ENCODE data around the gene ADD3.

ADD3 gene

DNA sequence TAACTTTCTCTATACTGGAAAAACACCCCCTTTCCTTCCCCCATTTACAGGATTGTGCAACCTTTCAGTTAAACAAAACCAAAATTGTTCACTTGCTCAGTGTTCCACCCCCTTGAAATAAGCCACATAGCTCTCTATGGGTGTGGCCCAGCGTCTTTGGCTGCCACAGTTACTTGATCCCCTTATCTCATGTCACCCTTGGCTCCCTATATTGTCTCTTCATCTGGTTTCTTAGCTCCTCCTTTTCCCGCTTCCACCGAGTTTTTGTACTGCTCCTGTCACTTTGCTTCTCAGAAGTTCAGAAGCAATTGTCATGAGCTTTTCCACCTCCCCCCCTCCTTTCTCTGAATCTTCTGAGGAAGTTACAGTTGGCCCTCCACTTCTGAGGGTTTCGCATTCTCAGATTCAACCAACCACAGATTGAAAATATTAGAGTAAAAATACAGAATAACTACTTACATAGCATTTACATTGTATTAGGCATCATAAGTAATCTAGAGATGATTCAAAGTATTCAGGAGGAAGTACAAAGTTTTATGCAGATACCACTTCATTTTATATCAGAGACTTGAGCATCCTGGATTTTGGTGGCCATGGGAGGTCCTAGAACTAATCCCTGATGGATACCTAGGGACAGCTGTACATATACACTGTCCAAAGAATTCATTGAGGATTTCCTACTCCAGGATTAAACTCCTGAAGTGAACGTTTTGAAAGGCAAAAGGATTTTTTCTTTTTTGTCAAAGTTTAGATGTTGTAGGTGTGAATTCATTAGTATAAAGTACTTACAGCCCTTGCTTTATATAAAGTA lies 60.4 kb downstream of the ADD3 start:
- peak; percentile 12 for DNase-seq (ENCODE audit: low read depth)

GRCh38 chr10:110068780-110069179 lies 61.0 kb downstream of the ADD3 start:
- DNase-seq (ENCODE audit: low read depth), result no peak

- DNase-seq (ENCODE audit: low read depth), result no peak
These were observed 61.8 kb downstream of the ADD3 start for GRCh38 chr10:110069502-110069982.

DNA sequence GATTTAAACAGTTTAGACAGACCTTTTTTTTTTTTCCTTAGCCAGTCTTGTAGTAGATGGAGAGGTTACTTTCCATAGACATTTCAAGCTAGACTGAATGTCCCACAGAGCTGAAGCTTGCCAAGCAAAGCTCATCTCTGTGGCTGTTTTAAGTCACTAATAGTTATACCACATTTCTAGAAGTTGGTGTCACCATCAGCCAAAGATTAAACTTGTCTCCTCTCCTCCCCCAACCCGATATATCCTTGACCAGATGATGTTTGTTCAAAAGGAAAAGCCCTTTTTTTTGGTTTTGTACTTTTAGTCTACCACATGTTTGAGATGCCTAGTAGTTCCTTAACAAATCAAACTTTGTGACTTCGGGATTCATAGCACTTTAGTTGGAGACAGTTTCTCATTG lies 66.1 kb downstream of the ADD3 start:
- DNase-seq (ENCODE audit: low read depth), result no peak

- no peak for DNase-seq (ENCODE audit: low read depth)
These were observed 66.5 kb downstream of the ADD3 start for GRCh38 chr10:110074298-110074697.

DNA sequence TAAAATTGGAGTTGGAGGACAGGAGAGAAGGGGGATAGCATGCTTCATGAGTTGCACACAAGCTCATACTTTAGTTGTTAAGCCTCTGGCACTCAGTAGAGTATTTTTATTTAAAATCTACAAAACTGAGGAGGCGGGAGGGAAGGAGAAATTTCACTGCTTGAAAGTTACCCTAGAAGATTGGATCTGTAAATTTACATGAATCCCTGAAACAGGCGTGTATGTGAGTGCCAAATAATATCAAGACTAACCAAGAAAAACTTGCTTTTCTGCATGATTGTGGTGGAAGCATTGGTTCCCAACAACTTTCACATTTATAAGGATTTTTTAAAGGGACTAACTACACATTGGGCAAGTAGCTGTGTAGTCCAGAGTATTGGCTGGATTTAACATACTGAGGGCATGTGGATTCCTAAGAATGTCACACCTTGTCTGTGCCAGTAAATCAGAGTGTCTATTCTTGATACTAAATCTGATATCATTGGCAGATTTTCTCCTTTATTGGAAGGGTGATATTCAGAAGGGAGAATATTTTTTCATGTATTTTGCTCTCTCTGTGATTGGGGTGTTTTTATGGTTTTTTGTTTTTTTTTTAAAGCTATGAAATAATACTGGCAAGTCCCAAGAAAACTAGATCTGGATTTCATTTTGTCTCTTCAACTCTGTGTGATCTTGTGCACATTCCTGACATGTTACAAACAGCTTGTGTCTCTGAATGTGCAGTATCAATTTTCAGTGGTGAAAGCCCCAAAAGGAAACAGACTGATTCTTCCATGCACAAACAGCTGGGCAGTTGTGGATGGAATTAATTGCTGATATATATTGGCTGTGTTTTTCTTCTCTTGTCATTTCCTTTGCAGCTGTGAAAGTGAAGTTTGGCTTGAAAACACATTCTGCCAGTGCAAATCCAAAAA lies 67.2 kb downstream of the ADD3 start:
- DNase-seq (ENCODE audit: low read depth), result no peak

DNA sequence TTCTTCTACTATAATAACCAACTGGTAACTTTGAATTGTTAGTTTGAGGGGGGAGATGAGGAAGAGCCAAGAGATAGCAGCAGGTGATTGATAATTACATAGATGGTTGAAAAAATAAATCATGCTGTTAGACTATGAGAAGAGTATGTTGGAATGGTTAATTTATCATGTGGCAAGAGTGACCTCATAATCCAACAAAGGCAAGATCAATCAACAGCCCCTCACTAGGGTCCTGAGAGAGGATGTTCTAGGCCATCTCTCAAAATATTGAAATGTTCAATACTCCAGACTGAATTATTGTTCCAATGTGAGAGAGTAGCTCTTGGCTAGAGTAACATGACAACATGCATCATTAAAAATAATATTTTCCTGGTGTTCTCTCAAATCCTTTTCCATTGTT lies 67.9 kb downstream of the ADD3 start:
- no peak for DNase-seq (ENCODE audit: low read depth)

DNA sequence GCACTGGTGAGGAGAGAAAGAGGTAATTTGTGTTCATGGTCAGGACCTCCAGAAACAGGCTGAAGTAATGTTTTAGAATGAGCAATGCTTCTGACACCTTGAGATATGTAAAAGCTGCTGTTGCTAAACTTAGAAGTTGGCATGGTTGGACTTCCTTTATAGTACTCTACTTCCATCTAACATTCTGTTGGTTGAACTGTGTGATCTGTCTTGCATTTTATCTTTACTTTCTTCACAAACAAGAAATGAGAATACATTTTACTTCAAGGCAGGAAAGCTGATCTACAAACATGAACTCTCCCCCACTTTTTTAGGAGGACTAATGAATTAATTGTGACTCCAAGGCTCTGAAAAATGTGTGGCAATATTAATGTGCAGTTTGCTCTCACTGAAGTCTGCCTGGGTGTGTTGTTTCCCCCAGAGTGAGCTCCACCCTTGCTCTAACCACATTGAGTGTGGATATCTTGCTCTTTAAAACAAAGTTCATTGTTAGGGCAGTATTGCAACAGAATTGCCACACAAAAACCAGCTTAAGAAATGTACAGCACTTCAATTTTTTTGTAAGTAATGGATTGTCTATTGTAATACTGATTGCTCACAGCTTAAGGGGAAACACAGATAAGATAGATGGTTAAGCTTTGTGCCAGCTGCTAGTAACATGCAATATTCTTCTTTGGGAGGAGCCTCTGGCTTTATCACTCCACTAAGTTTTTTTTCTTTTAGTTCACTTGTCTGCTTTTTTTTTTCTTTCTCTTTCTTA lies 69.0 kb downstream of the ADD3 start:
- no peak for DNase-seq (ENCODE audit: low read depth)

DNA sequence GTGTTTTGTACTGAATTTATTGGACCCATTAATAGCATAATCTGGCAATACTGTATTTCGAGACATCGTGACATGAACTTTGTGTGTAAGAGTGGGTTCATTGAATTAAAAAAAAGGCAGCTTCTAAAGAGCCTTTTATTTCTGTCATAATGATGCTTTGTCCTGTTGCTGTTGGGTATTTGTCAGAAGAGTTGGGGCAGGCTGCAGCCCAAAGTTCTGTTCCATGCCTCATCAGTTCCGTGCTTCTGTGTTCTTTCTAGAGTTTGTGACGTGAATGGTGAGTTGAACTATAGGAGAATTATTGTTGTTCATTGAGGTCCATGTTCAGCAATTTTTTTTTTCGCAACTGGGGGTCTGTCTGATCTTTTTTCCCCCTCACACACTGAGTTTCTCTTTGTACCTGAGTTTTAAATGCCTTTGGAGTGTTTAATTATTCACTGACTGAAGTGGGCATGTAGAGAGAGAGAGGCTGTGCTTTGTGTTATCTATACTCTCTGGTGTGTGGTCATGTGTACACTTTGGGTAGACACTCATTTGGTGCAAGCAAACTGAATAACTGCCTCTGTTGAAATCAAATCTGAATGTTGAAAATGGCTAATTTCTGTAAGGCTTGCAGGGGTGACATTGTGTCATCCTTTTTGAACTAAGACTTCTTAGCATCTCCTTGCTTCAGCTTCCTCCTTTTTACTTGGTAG lies 69.8 kb downstream of the ADD3 start:
- DNase-seq (ENCODE audit: low read depth), result no peak

GRCh38 chr10:110078317-110078716 lies 70.5 kb downstream of the ADD3 start:
- DNase-seq (ENCODE audit: low read depth), result no peak

DNA sequence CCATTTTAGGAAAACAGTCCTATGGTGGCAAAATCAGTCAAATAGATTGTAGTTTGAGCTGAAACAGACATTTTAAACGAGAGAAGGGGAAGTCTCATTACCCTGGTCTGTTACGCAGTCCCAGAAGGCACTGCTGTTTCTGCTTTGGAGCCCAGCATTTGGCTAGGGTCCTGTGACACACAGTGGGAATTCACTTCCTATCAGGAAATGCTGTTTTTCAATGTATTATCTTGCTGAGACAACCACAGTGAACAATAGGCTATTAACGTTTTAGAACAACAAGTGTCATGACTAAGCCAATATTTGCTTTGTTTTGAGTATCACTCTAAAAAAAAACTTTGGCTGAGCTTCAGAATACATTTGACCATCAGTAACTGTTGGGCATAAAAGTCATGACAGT lies 74.1 kb downstream of the ADD3 start:
- DNase-seq (ENCODE audit: low read depth), result no peak

- DNase-seq (ENCODE audit: low read depth), result no peak
These were observed 76.1 kb downstream of the ADD3 start for GRCh38 chr10:110083884-110084283.

- DNase-seq (ENCODE audit: low read depth), result no peak
These were observed 79.9 kb downstream of the ADD3 start for GRCh38 chr10:110087682-110088081.

DNA sequence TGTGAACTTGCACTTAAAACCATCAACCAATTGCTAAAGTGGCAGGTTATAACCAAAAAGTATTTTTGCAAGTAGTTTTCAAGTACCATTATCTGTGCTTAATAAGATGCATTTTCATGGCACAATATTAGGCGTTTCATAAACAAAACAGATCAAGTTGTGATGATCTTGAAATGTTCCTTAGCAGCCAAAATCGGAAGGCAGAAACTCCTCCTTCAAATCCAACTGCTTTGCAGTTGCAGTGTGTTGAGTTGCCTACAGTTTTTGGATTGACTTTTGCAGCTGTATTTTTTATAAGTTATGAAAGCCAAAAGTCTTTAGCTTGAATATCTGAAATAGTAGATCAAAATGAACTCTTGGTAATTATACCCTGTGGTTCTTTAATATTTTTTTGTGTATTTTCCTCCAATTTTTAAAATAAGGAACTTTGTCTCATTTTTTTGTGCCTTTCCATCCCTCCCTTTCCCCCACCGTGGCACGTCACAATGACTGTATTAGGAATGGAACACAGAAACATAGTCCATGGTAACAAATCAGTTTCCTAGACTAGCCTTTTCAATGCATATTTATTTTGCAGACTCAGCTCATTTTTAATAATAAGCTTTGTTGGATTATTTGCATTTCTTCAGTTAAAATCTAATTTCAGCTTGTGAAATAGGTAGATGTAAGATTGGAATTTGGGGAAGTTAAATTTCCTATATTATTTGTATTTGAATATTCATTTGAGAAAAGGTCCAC lies 80.8 kb downstream of the ADD3 start:
- no peak for DNase-seq (ENCODE audit: low read depth)

DNA sequence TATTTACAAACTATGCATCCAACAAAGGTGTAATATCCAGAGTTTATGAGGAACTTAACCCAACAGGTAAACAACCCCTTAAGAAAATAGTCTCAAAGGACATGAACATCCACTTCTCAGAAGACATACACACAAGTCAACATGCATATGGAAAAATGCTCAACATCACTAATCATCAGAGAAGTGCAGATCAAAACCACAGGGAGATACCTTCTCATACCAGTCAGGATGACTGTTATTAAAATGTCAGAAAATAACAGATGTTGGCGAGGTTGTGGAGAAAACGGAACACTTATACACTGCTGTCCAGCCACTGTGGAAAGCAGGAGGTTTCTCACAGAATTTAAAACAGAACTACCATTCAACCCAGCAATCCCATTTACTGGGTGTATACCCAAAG lies 84.0 kb downstream of the ADD3 start:
- no peak for DNase-seq (ENCODE audit: low read depth)

DNA sequence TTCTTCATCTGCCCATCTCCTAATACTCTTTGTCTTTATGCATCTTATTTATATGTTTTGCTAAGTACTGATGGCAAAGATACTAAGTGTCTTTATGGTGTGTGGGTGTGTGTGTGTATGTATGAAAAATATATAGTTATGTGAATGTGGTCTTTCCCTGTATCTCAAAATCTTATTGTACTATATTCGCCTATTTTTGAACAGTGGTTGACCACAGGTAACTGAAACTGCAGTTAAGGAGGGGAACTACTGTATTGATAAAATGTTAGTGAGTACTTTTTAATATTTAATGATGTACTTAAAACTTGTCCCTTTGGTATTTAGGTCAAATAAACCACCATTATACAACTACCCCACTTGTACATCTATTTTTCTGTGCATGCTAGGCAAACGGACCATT lies 85.9 kb downstream of the ADD3 start:
- DNase-seq (ENCODE audit: low read depth), result no peak

GRCh38 chr10:110094786-110095185 lies 87.0 kb downstream of the ADD3 start:
- DNase-seq (ENCODE audit: low read depth), result no peak

DNA sequence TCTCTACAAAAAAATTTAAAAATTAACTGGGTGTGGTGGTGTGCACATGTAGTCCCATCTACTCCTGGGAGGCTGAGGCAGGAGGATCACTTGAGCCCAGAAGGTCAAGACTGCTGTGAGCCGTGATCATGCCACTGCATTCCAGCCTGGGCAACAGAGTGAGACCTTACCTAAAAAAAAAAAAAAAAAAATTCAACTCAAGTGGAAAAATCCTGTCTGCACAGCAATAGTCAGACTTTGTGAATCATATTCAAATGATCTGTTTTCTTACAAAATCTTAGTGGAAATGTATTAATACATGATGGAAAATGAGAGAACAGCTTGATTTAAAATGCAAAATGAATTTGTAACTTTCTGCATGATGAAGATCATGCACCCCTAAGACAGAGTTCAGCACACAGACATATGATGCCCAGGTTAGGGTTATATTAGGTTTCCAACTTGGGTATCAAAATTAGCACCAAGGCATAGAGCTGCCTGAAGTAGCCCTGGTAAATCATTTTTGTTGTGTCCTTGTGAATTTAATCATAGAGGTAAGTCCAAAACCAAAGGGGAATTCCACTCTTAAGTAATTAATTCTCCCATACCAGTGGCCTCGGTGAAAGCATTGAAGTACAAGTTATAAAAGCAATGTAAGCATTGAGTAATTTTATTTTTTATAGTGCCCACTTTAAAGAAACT lies 93.8 kb downstream of the ADD3 start:
- no peak for DNase-seq (ENCODE audit: low read depth)

GRCh38 chr10:110103921-110104461 lies 96.2 kb downstream of the ADD3 start:
- DNase-seq (ENCODE audit: low read depth), result no peak

GRCh38 chr10:110105873-110106272 lies 98.1 kb downstream of the ADD3 start:
- no peak for DNase-seq (ENCODE audit: low read depth)
